Amniotic stem cell (primary cell): ENCODE results near the gene MRPS15.
"Not testable (repeated sequence)": the region's sequence is repeated elsewhere in the genome, so short reads cannot be mapped to it uniquely, and the experiment has no call there.

Experiments used
- DNase-seq: peaks from one replicate; lab custom pipeline; 2025; lab: John Stamatoyannopoulos, UW

Gene MRPS15

DNA sequence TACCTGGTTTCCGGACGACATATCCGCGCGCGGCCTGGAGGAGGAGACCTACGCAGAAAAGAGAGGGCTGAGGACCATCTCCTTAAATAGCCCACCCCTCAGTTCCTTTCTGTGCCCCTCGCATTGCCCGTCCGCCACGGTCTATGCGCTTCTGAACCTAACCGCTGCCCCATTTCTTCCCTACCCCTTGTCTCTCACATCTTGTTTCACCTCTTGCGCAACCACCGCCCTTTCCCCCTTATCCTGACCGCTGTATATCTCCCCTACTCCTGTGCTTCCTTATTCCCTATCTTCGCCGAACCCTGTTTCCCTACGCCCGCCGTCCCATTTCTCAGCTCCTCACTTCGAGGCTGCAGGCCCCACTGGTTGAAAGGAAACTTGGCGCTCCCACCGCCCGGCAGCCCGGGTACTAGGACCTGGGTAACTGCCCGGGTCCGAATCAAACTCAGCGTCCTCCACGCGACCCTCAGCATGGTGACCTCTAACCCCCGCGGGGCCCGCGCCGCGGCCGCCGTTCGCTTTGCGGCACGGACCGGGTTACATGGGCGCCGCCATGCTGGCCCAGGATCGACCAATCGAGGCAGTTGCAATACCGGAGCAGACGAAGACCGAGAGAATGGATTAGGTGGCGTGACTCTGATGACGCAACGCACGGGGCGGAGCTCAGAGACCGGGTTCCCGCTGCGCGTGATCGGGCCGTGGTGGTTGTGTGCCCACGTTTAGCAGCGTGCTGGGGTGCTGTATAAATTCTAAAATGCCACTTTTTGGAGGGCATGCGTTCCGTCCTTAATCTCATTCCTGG, at the start of gene MRPS15:
Gene MRPS15, minus strand, starts transcription at position 582 of the 802 bp plus-strand sequence. Its CDS starts 109 bp downstream, at position 473.
- peak; percentile 90 for DNase-seq

DNA sequence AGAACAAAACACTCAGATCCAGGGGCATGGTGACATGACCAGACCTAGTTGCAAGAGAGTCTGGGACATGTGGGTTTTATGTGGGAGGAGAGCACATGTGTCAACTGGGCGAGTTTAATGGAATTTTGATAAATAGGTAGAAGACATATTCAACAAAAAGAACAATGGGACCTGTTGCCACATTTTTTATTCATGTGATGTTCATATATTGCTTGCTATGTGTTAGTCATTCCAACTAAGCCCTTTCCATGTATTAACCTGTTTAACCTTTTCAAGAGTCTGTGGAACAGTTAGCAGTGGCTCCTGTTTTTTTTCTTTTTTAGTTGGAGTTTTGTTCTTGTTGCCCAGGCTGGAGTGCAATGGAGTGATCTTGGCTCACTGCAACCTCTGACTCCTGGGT, 48.7 kb upstream of the MRPS15 start:
- no peak for DNase-seq

DNA sequence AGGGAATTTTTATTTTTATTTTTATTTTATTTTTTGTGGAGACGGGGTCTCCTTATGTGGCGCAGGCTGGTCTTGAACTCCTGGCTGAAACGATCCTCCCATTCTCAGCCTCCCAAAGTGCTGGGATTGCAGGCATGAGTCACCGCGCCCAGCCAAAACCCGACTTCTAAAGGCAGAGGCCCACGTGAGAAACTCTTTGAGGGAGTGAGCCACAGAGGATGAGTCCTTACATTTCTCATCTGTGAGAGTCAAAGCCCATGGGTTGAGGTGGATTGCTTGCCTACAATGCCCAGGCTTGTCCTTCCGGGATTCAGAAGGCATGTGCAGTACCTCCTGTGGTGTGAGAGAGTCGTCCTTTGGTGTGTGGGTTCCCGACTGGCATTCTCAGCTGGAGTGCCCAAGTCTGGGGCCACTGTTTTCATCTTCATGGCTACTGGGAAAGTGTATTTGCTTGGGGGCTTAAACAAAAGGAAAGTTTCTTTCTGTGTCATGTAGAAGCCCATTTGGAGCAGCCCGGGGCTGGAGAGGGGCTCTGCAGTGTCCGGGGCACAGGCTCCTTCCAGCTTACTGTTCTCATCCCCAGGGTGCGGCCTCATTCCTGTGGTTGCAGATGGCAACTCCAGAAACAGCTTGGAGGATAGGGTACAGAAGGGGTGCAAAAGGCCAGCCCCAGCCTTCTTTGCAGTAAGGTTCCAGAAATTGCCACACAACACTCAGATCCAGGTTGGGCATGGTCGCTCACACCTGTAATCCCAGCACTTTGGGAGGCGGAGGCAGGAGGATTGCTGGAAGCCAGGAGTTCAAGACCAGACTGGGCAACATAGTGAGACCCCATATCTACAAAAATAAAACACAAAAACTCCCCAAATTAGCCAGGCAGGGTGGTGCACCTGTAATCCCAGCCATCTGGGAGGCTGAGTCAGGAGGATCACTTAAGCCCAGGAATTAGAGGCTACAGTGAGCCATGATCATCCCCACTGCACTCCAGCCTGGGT, 47.9 kb upstream of the MRPS15 start:
- DNase-seq, result no peak

DNA sequence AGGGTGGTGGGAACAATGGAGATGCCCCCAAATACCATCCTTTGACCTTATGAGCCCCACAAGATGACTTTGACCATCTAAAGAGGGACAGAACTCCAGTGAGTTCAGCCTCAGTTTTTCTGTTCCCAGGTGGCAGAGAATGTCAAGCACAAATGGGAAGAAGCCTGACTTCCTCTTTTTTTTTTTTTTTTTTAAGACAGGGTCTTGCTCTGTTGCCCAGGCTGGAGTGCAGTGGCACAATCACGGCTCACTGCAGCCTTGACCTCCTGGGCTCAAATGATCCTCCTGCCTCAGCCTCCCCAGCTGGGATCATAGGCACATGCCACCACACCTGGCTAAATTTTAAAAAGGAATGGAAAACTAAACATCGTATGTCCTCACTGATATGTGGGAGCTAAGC, 47.0 kb upstream of the MRPS15 start:
- DNase-seq, result not testable (repeated sequence)

DNA sequence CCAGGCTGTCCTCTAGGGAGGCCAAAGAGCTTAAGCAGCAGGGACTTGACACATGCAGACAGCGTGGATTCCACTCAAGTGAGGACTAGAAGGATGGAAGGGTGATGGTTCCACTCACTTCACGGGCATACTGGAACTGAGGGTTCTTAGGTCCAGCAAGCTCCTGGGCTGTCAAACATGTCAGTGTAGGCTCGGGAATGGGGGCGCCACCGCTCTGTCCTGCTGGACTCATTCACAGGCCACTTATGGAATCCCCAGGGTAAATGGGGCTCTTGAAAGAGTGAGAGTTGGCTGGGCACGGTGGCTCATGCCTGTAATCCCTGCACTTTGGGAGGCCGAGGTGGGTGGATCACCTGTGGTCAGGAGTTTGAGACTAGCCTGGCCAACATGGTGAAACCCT, 46.2 kb upstream of the MRPS15 start:
- DNase-seq, result no peak

DNA sequence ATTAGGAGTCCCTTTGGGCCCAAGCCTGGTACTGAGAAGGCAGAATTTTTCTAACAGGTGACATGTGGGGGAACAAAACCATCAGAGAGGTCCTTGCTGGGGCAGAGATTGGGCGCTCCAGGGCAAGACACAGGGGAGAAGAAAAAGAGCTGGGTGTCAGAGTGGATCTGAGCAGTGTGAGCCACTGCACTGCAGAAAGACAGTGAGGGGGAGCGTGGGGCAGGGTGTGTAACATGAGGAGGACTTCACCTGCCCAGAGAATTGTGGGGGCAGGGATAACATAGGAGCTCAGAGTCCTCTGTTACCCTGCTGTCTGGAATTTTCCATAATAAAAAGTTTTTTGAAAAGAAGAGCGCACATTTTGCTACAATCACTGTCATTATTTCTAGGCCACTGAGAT, 44.1 kb upstream of the MRPS15 start:
- DNase-seq, result no peak

DNA sequence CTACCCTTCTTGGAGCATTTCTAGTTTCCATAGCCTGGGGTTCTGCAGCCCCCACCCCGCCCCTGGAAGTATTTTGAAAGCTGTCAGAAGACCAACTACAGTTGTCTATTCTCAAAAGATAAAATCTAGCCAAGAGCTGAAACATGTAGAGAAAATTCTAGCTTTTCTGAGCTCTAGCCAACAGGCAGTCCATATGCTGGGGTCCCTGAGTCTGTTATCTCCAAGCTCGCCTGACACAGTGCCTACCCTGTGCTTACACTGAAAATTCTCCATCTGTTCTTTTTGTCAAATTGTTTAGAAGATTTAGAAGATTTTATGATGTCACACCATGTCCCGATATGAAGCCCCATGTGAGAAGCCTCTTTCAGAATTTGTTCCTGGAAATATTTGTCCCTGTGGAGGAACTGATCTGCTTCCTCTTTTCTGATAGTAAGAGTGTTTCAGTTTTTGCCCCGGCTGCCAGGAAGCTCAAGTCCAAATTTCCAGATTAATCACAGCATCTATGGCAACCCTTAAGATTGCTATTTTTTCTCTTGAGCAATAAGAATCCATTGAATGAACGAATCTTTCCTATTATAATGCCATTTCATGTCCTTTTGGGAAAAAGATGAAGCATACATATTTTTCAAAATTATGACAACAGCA, 42.2 kb upstream of the MRPS15 start:
- no peak for DNase-seq

DNA sequence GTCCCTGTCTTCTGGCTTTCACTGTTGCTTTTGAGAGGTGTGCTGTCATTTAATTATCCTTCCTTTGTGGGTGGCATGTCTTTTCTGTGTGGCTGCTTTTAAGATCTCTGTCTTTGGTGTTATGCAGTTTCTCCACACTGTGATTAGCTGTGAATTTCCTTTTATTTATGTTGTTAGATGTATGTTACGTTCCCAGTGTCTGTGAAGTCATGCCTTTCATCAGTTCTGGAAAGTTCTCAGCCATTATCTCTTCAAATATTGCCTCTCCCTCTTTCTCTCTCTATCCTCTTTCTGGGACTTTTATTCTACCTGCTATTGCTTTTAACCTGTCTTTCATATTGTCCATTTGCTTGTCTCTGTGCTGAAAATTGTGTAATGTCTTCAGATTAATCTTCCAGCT, 39.5 kb upstream of the MRPS15 start:
- DNase-seq, result no peak

DNA sequence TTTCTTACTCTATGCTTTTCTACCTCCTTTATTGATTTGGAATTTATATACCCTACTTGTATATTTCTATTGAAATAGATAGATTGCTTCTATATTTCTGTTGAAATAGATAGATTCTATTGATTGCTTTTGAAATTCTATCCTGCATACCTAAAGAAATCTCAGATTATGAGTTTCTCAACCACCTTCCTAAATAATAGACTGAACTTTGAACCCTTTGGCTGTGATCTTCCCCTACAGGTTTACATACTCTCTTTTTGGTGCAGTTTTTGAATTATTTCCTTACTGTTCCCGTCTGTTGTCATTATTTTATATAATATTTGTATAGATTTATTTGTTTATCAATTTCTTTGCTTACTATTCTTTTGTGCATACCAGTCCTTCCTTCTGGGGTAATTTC, 39.0 kb upstream of the MRPS15 start:
- DNase-seq, result no peak

DNA sequence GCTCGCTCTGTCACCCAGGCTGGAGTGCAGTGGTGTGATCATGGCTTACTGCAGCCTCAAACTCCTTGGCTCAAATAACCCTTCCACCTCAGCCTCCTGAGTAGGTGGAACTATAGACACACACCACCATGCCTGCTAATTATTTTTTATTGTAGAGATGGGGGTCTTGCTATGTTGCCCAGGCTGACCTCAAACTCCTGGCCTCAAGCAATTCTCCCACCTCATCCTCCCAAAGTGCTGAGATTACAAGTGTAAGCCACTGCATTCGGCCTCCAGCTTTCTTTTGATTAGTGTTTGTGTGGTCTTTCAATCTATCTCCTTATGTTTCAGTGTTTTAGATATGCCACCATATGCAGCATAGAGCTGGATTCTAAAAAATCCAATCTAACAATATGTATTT, 38.4 kb upstream of the MRPS15 start:
- DNase-seq, result no peak

DNA sequence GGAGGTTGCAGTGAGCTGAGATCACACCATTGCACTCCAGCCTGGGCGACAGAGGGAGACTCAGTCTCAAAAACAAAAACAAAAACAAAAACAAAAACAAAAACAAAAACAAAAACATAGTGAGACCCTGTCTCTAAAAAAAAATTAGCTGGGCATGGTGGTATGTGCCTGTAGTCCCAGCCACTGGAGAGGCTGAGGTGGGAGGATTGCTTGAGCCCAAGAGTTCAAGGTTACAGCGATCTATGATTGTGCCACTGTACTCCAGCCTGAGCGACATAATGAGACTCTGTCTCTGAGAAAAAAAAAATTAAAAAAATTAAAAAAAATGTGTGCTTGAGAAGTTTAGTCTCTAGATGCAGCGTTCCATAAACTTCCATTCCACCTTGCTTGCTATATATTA, 37.7 kb upstream of the MRPS15 start:
- DNase-seq, result not testable (repeated sequence)

DNA sequence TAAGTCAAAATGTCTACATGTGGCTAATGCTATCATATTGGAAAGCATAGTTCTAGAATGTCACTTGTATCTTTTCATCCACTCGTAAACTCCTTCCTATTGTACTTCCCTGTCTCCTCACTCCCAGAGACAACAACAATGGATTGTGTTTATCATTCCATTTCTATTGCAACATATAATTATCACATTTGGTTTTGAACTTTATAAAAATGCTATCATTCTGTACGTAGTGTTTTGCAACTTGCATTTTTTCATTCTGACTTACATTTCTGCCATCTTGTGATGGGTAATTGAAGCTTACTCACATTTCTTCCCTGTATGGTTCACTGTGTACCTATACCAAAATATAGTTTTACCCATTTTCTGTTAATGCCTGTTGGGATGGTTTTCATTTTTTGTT, 33.0 kb upstream of the MRPS15 start:
- DNase-seq, result no peak

DNA sequence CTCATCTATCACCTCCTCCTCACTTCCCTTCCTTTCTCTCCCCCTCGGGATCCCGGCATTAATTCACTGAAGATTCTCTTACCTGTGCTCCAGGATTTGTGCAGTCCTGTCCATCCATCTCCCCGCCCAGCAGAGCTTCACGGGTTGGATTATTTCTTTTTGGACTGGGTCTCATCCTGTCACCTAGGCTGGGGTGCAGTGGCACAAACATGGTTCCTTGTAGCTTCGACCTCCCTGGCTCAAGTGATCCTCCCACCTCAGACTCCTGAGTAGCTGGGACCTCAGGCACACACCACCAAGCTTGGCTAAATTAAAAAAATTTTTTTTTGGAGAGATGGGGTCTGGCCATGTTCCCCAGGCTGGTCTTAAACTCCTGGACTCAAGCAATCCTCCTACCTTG, 30.8 kb upstream of the MRPS15 start:
- no peak for DNase-seq

DNA sequence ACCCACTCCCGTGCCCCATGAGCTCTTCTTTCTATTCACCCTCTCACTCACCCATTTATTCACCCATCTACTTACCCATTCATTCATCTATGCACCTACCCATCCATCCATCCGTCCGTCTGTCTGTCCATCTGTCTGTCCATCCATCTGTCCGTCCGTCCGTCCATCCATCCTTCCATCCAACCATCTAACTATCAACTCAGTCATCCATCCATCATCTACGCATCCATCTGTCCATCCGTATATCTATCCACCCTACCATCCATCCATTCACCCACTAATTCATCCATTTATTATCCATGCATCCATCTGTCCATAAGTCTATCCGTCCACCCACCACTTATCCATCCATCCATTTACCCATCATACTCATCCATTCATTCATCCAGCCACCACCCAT, 29.3 kb upstream of the MRPS15 start:
- no peak for DNase-seq

DNA sequence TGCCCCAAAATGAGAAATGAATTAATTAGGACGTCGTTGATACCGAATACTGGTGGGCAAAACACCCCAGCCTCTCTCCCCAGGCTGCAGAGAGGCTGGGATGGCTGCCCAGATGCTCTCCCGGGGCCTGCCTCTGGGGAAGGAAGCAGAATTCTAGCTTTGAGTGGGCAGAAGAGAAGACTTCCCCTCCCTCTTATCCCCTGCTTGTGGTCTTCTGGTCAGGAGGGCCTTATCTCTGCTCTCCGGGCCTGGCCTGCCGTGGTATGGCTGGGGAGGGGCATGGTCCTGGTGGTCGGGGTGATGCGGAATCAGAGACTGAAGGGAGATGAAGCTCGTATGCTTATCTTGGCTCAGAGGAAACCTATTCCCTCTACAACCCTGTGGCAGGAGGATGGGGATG, 28.3 kb upstream of the MRPS15 start:
- no peak for DNase-seq

DNA sequence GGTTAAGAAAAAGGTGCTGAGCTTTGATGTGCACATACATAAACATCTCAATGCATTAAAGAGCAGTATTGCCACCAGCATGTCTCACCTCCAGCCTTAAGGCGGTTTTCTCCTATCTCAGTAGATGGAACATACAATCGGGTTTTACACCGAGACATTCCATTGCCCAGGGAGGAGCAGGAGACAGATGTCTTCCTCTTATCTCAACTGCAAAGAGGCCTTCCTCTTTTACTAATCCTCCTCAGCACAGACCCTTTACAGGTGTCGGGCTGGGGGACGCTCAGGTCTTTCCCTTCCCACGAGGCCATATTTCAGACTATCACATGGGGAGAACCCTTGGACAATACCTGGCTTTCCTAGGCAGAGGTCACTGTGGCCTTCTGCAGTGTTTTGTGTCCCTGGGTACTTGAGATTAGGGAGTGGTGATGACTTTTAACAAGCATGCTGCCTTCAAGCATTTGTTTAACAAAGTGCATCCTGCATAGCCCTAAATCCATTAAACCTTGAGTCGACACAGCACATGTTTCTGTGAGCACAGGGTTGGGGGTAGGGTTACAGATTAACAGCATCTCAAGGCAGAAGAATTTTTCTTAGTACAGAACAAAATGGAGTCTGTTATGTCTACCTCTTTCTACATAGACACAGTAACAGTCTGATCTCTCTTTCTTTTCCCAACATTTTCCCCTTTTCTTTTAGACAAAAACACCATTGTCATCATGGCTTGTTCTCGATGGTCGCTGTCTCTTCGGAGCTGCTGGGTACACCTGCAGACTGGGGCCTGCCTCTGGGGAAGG, 25.3 kb upstream of the MRPS15 start:
- not testable (repeated sequence) for DNase-seq

DNA sequence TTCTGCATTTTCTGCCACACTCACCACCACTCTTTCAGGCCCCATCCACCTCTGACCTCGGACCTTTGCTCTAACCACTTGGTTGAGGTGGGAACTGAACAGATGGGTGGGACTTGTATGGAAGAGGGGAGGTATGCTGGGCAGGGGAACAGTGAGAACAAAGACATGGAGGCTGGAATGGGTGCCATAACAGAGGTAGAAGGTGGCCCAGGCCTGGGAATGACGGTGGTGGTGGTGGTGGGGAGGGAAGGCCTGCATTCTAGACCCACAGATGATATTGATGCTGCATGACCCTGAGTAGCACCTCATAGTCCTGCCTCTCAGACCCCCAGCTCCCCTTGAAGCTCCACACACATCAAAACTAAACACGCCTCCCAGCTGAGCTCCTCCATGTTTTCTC, 23.7 kb upstream of the MRPS15 start:
- DNase-seq, result no peak

DNA sequence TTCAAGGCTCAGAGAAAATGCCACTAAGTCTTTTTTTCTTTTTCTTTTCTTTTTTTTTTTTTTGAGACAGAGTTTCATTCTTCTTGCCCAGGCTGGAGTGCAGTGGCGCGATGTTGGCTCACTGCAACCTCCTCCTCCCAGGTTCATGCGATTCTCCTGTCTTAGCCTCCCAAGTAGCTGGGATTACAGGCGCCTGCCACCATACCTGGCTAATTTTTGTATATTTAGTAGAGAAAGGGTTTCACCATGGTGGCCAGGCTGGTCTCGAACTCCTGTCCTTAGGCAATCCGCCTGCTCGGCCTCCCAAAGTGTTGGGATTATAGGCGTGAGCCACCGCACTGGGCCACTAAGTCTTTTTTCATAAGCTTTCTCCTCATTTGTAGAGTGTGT, 23.1 kb upstream of the MRPS15 start:
- not testable (repeated sequence) for DNase-seq

DNA sequence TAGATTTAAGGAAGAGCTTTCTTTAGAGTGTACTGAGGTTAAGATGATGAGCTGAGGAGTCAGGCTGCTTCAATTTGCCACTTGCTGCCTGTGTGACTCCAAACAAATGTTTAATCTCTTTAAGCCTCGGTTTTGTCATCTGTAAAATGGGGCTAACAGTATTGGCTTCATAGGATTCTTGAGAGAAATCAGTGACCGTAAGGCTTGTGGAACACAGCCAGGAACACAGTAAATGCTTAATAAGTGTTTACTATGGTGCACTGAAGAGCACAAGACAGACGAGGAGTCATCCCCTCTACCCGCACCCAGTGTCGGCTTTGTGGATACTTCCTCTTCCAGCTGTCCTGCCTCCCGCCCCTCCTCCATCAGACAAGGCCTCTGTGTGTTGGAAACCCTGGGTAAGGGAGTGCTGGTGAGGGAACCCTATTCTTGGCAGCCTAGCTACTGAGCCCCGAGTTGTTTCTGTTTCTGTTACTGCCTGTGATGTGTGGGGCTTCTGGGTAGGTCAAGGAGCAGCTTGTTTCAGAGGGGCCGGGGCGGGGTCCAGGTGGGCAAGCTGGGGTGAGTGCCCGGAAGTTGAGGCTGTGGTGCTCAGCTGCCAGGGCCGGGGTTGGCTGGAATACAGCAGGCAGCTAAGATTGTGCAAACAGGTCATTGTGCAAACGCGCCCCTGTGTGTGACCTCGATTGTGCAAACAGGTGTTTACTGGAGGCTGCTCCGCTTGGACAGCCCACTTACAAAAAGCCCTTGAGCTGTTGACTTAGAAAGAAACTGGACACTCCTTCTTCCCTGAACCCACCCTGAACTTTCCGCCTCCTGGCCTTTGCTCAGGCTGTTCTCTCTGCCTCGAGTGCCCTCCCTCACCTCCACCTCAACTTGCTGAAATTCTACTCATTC, 22.5 kb upstream of the MRPS15 start:
- DNase-seq, result no peak

DNA sequence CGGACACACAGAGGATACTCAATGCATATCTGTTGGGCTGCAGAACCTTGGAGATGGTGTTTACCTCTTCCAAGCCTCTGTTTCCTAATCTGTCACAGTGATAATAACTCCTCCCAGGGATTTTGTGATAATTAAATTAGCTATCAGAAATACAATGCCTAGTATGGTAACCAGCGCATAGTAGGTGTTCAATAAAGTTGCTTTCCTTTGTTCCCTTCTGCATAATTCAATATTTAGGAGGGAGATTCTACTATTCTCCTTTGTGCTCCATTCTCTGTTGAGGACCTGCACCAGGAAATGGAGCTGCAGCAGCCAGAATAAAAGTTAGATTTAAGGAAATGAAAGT, 21.9 kb upstream of the MRPS15 start:
- no peak for DNase-seq

DNA sequence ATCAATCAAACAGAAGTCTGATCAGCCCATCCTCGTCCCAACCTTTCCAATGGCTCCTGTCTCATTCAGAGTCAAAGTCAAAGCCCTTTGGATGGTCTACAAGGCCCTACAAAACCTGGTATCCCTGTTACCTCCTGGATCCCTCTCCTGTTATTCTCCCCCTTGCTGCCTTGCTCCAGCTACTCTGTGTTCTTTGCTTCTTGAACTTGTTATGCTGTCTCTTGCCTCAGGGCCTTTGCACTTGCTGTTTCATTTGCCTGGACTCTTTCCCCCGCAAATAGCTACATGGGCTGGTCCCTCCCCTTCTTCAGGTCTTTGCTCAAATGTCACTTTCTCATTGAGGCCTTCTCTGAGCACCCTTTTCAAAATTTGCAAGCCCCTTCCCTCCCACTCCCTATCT, 19.9 kb upstream of the MRPS15 start:
- no peak for DNase-seq
